H1 (cell line): ENCODE data around the gene COL12A1. TPM values are rescaled to one million over a fixed set of nuclear protein-coding genes. Genes with fewer than 3 reads are reported as not detected.

Source experiments
- CTCF ChIA-PET: fragments of 300-600 bp; sonication (Branson Sonifier 250); formaldehyde crosslinking; loops from one replicate; lab custom pipeline; 2021; ENCODE audit not compliant: partially characterized antibody; lab: Charles Lee
- POLR2A ChIA-PET: fragments of 300-600 bp; sonication (Branson Sonifier 250); formaldehyde crosslinking; loops from one replicate; lab custom pipeline; 2021; ENCODE audit warnings: inconsistent platforms; ENCODE audit not compliant: partially characterized antibody; lab: Charles Lee
- DNase-seq, 2 experiments: peaks; one replicate each; pipeline versions ENCODE4 v3.0.0 to v3.0.0-alpha.2; 2010 to 2022; ENCODE audit warnings: low spot score in 2 of 2, low read depth in 1 of 2, mixed read lengths in 1 of 2
- FAIRE-seq: peaks from 2 replicates; lab custom pipeline; 2011; peaks lifted over from hg19 to GRCh38; lab: Jason Lieb, UNC
- H2AFZ ChIP-seq: 2 replicates; pipeline ENCODE4 v1.8.1; 2012; ENCODE audit warnings: low read length, inconsistent platforms
- H2AK5ac ChIP-seq: 2 replicates; pipeline ENCODE4 v1.6.1; 2013; ENCODE audit warnings: low read depth, low read length
- H2BK120ac ChIP-seq: replicated peaks from 2 replicates; pipeline ENCODE3; 2013; ENCODE audit warnings: low read depth, low read length, inconsistent platforms
- H2BK12ac ChIP-seq: 2 replicates; pipeline ENCODE4 v1.6.1; 2013; ENCODE audit warnings: low read depth, low read length
- H2BK15ac ChIP-seq: 2 replicates; pipeline ENCODE4 v1.6.1; 2013; ENCODE audit warnings: low read length
- H2BK20ac ChIP-seq: 2 replicates; pipeline ENCODE4 v1.6.1; 2013; ENCODE audit warnings: low read length
- H2BK5ac ChIP-seq: 2 replicates; pipeline ENCODE4 v1.6.1; 2013; ENCODE audit warnings: low read depth, low read length
- H3K14ac ChIP-seq: 2 replicates; pipeline ENCODE4 v1.6.1; 2013; ENCODE audit warnings: inconsistent platforms; ENCODE audit not compliant: insufficient read length
- H3K18ac ChIP-seq: 2 replicates; pipeline ENCODE4 v1.6.1; 2013; ENCODE audit warnings: low read length; ENCODE audit errors: extremely low read depth
- H3K23ac ChIP-seq: 2 replicates; pipeline ENCODE4 v1.6.1; 2013; ENCODE audit warnings: inconsistent platforms; ENCODE audit not compliant: insufficient read length
- H3K23me2 ChIP-seq: 2 replicates; pipeline ENCODE4 v1.6.1; 2013; ENCODE audit warnings: low read depth, low read length
- H3K27ac ChIP-seq: 2 replicates; pipeline ENCODE4 v1.6.1; 2011; ENCODE audit warnings: low read depth, low read length, inconsistent platforms
- H3K27me3 ChIP-seq, 4 experiments: replicated peaks in 1 of 4; 1 replicate in 1 of 4; 2 replicates in 3 of 4; pipeline versions ENCODE4 v1.6.1 to v1.8.1; 2011 to 2013; ENCODE audit warnings: low read length in 3 of 4, mild to moderate bottlenecking in 3 of 4, inconsistent platforms in 2 of 4, mixed read lengths in 2 of 4, moderate library complexity in 1 of 4; ENCODE audit not compliant: control insufficient read depth in 3 of 4, insufficient read depth in 3 of 4; ENCODE audit errors: extremely low read depth in 1 of 4
- H3K36me3 ChIP-seq, 4 experiments: 2 replicates each; pipeline versions ENCODE4 v1.6.1 to v1.8.1; 2011 to 2013; ENCODE audit warnings: mild to moderate bottlenecking in 4 of 4, low read length in 3 of 4, moderate library complexity in 2 of 4, control low read depth in 1 of 4, inconsistent platforms in 1 of 4; ENCODE audit not compliant: insufficient read depth in 4 of 4, control insufficient read depth in 2 of 4
- H3K4ac ChIP-seq: replicated peaks from 2 replicates; pipeline ENCODE3; 2013; ENCODE audit warnings: low read length, low read depth, mixed read lengths, inconsistent platforms; ENCODE audit not compliant: insufficient read length
- H3K4me1 ChIP-seq, 4 experiments: replicated peaks in 1 of 4; 1 replicate in 1 of 4; 2 replicates in 3 of 4; pipeline versions ENCODE4 v1.6.1 to v1.8.1; 2011 to 2013; ENCODE audit warnings: low read length in 3 of 4, inconsistent platforms in 2 of 4, mixed read lengths in 1 of 4; ENCODE audit not compliant: insufficient read depth in 4 of 4, control insufficient read depth in 3 of 4
- H3K4me2 ChIP-seq, 2 experiments: 2 replicates each; pipeline versions ENCODE4 v1.6.1 to v1.8.1; 2011 to 2013; ENCODE audit warnings: low read depth in 2 of 2, low read length in 2 of 2, control low read depth in 1 of 2, inconsistent platforms in 1 of 2, mild to moderate bottlenecking in 1 of 2; ENCODE audit not compliant: insufficient read depth in 1 of 2
- H3K4me3 ChIP-seq, 4 experiments: fragments of 200-600, 300-600 bp in 1 of 4; sonication (generic), shearing (Covaris generic), sonication (Bioruptor Twin) in 1 of 4; 2 replicates each; pipeline versions ENCODE4 v1.5.1 to v1.8.1; 2011 to 2016; ENCODE audit warnings: low read length in 4 of 4, low read depth in 3 of 4, control low read depth in 2 of 4, inconsistent platforms in 2 of 4, mild to moderate bottlenecking in 2 of 4, mixed read lengths in 1 of 4, moderate library complexity in 1 of 4; ENCODE audit not compliant: insufficient read depth in 2 of 4; ENCODE audit errors: extremely low read depth in 1 of 4
- H3K56ac ChIP-seq: replicated peaks from 2 replicates; pipeline ENCODE3; 2013; ENCODE audit warnings: low read depth, mild to moderate bottlenecking, mixed read lengths, low read length, inconsistent platforms; ENCODE audit not compliant: insufficient read length
- H3K79me1 ChIP-seq: 2 replicates; pipeline ENCODE4 v1.6.1; 2013; ENCODE audit warnings: low read depth, low read length, control low read depth
- H3K79me2 ChIP-seq, 2 experiments: 2 replicates each; pipeline versions ENCODE4 v1.6.1 to v1.8.1; 2012 to 2013; ENCODE audit warnings: low read length in 2 of 2, mild to moderate bottlenecking in 2 of 2, inconsistent platforms in 1 of 2; ENCODE audit not compliant: insufficient read depth in 2 of 2, control insufficient read depth in 1 of 2
- H3K9ac ChIP-seq, 4 experiments: replicated peaks in 1 of 4; 1 replicate in 1 of 4; 2 replicates in 3 of 4; pipeline versions ENCODE4 v1.6.1 to v1.8.1; 2011 to 2013; ENCODE audit warnings: low read depth in 3 of 4, low read length in 3 of 4, control low read depth in 2 of 4, mild to moderate bottlenecking in 2 of 4, moderate library complexity in 2 of 4, inconsistent platforms in 1 of 4; ENCODE audit errors: extremely low read depth in 1 of 4
- H3K9me3 ChIP-seq, 2 experiments: 2 replicates each; pipeline versions ENCODE4 v1.6.1 to v1.8.1; 2012 to 2013; ENCODE audit warnings: mild to moderate bottlenecking in 2 of 2, moderate library complexity in 2 of 2, control low read depth in 1 of 2, inconsistent platforms in 1 of 2, low read depth in 1 of 2, low read length in 1 of 2, mixed read lengths in 1 of 2; ENCODE audit not compliant: insufficient read depth in 2 of 2
- H4K20me1 ChIP-seq, 2 experiments: replicated peaks in 1 of 2; 2 replicates each; pipeline versions ENCODE3 to v1.8.1; 2011 to 2013; ENCODE audit warnings: inconsistent platforms in 2 of 2, low read length in 2 of 2, mild to moderate bottlenecking in 1 of 2; ENCODE audit not compliant: insufficient read depth in 2 of 2, control insufficient read depth in 1 of 2
- H4K5ac ChIP-seq: 2 replicates; pipeline ENCODE4 v1.6.1; 2013; ENCODE audit warnings: low read length, low read depth, mixed read lengths, inconsistent platforms; ENCODE audit not compliant: insufficient read length
- H4K8ac ChIP-seq: 2 replicates; pipeline ENCODE4 v1.8.0; 2013; ENCODE audit warnings: mild to moderate bottlenecking, moderate library complexity, low read length, inconsistent platforms; ENCODE audit not compliant: insufficient read depth; ENCODE audit errors: extremely low read depth
- H4K91ac ChIP-seq: replicated peaks from 2 replicates; pipeline ENCODE3; 2013; ENCODE audit warnings: low read length, mixed read lengths, inconsistent platforms; ENCODE audit not compliant: insufficient read length
- WGBS, 2 experiments: shearing (Covaris generic) in 1 of 2; methylation state at CpG; one replicate each; pipeline versions ENCODE4 v1.1.6 to v1.1.7; 2013 to 2015; ENCODE audit warnings: low lambda C conversion rate in 2 of 2, mixed read lengths in 2 of 2, inconsistent platforms in 1 of 2, low coverage in 1 of 2, missing lambda C conversion rate in 1 of 2; ENCODE audit not compliant: insufficient replicate concordance in 2 of 2, insufficient coverage in 1 of 2, insufficient read length in 1 of 2; ENCODE audit errors: extremely low coverage in 1 of 2, missing lambda C conversion rate in 1 of 2; 5-methylcytosine and 5-hydroxymethylcytosine counted together
- polyA plus RNA-seq, 7 experiments: library from polyadenylated mRNA; depleted of rRNA in 3 of 7; stranded (reverse) in 5 of 7; unstranded in 2 of 7; fragments of >200 nt in 5 of 7; fragments of 200-250 nt in 2 of 7; gene quantifications; 1 replicate in 5 of 7; 2 replicates in 1 of 7; 4 replicates in 1 of 7; pipeline versions ENCODE4 v1.2.1 to v1.2.3, GENCODE V29; 2011 to 2013; ENCODE audit warnings: missing spikeins in 2 of 7, mixed read lengths in 2 of 7
- total RNA-seq: library from RNA; stranded (reverse); fragmentation: NEBNext Ultra II Directional; extraction: Animal tissue kit (Norgen Biotek cat#: 25700); gene quantifications from 2 replicates; pipeline ENCODE4 v1.2.1, GENCODE V29; 2021
- TF ChIP-seq, protein P1 (sequence below): IDR thresholded peaks from 2 replicates; pipeline ENCODE4 v1.6.1; 2012; ENCODE audit warnings: inconsistent platforms

COL12A1 gene
- total and polyA plus RNA-seq, 2 of the 8 experiments (the other 6 are each of a cell fraction or from before 2014, with no cell fraction given) = 1.4 to 4.7 TPM

DNA sequence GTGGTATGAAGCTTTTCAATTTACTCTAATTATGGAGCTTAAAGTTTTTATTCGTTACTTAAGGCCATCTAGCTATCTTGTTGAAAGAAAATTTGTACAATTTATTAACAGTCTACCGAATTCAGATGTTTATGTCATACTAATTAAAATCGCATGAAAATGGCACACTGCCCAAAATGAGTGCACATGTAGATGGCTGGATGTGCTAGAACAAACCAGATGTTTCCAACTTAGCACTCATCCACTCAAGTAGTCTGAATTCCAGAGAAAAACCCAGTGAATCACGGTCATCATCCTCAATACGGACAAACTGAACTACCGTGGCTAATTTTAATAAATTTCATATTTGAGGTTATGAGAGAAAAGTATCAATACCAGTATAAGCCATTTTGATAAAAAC lies 70.4 kb downstream of the COL12A1 start:
- Histone ChIP-seq H3K56ac (no peak overlapping the region), H2AK5ac (no peak overlapping the region), H3K79me1 (no peaks in the 10 kb centered on the region), H4K8ac (no peak overlapping the region), H2BK5ac (no peak overlapping the region), H3K4ac (no peak overlapping the region), H4K91ac (no peak overlapping the region), H4K20me1 (no peaks in the 10 kb centered on the region), H3K9me3 (no peaks in the 10 kb centered on the region), H3K4me1 (no peaks in the 10 kb centered on the region), H3K18ac (no peak overlapping the region), H2AFZ (no peak overlapping the region), H3K27ac (no peak overlapping the region), H2BK120ac (no peak overlapping the region), H3K23ac (no peak overlapping the region), H4K5ac (no peak overlapping the region), H2BK20ac (no peak overlapping the region), H3K9ac (no peak overlapping the region), H2BK12ac (no peak overlapping the region), H3K23me2 (no peaks in the 10 kb centered on the region), H3K4me2 (no peak overlapping the region), H3K27me3 (peaks cover 0 to 1% (median 0%) of the 10 kb centered on the region in 4 experiments; a peak in 1 of 7 replicates), H3K79me2 (no peaks in the 10 kb centered on the region), H3K36me3 (no peaks in the 10 kb centered on the region), H3K4me3 (no peak overlapping the region), H2BK15ac (no peak overlapping the region), H3K14ac (no peak overlapping the region)
- DNase-seq (no peak), FAIRE-seq (no peak)
- ChIA-PET CTCF (interaction anchor here (0.5 to 1.9 kb wide), 5 partner anchors 10 to 698 kb away, joined by 3 to 8 read pairs (median 4); partner anchors contain the start of gene COL12A1), POLR2A (no interaction called here)
- TF ChIP-seq, protein P1, sequence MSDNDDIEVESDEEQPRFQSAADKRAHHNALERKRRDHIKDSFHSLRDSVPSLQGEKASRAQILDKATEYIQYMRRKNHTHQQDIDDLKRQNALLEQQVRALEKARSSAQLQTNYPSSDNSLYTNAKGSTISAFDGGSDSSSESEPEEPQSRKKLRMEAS = no peak
- 85% methylated on average over 6 of the region's 6 CpGs; no CpG with 5 or more reads in 1 of the 2 experiments for WGBS, 2 experiments
